HG03432 (cell line): ENCODE measurements around the gene LARGE1.
"Not testable (repeated sequence)": the region's sequence is repeated elsewhere in the genome, so short reads cannot be mapped to it uniquely, and the experiment has no call there.

Source experiments
- ATAC-seq: cut with Tn5 transposase; IDR thresholded peaks from one replicate; pipeline ENCODE4 v1.9.1; 2021; ENCODE audit warnings: mild to moderate bottlenecking, moderate library complexity; ENCODE audit not compliant: unreplicated experiment

The LARGE1 gene

GRCh38 chr22:33573479-33573878 lies 346.8 kb downstream of the LARGE1 start:
- ATAC-seq: no peak

GRCh38 chr22:33572086-33572485 lies 348.2 kb downstream of the LARGE1 start:
- ATAC-seq: no peak

GRCh38 chr22:33570110-33570509 lies 350.2 kb downstream of the LARGE1 start:
- no peak for ATAC-seq

- no peak for ATAC-seq
Measured at GRCh38 chr22:33569559-33569958, 350.7 kb downstream of the LARGE1 start.

- ATAC-seq: no peak
Measured at GRCh38 chr22:33569018-33569417, 351.3 kb downstream of the LARGE1 start.

GRCh38 chr22:33566495-33566894 lies 353.8 kb downstream of the LARGE1 start:
- not testable (repeated sequence) for ATAC-seq

GRCh38 chr22:33565580-33565995 lies 354.7 kb downstream of the LARGE1 start:
- ATAC-seq: no peak

GRCh38 chr22:33564683-33565082 lies 355.6 kb downstream of the LARGE1 start:
- no peak for ATAC-seq

GRCh38 chr22:33563220-33563964 lies 356.9 kb downstream of the LARGE1 start:
- no peak for ATAC-seq

- ATAC-seq: no peak
Measured at GRCh38 chr22:33562501-33562900, 357.8 kb downstream of the LARGE1 start.

- no peak for ATAC-seq
Measured at GRCh38 chr22:33561149-33561807, 359.0 kb downstream of the LARGE1 start.

- ATAC-seq: no peak
Measured at GRCh38 chr22:33557836-33558235, 362.4 kb downstream of the LARGE1 start.

GRCh38 chr22:33555814-33556522 lies 364.3 kb downstream of the LARGE1 start:
- no peak for ATAC-seq

- ATAC-seq: no peak
Measured at GRCh38 chr22:33553493-33553892, 366.8 kb downstream of the LARGE1 start.

GRCh38 chr22:33544707-33545106 lies 375.6 kb downstream of the LARGE1 start:
- no peak for ATAC-seq

- ATAC-seq: no peak
Measured at GRCh38 chr22:33542722-33543121, 377.6 kb downstream of the LARGE1 start.

- ATAC-seq: no peak
Measured at GRCh38 chr22:33542153-33542552, 378.1 kb downstream of the LARGE1 start.

- no peak for ATAC-seq
Measured at GRCh38 chr22:33539902-33540751, 380.1 kb downstream of the LARGE1 start.

GRCh38 chr22:33539202-33539901 lies 380.9 kb downstream of the LARGE1 start:
- ATAC-seq: no peak

GRCh38 chr22:33538277-33538885 lies 381.9 kb downstream of the LARGE1 start:
- ATAC-seq: no peak
